NCI-H1105 (cell line): ENCODE results near the gene ACAA2.
"Not testable (repeated sequence)": the region's sequence is repeated elsewhere in the genome, so short reads cannot be mapped to it uniquely, and the experiment has no call there.

Experiments used
- DNase-seq: peaks from one replicate; lab custom pipeline; 2025; lab: John Stamatoyannopoulos, UW

Gene ACAA2

DNA sequence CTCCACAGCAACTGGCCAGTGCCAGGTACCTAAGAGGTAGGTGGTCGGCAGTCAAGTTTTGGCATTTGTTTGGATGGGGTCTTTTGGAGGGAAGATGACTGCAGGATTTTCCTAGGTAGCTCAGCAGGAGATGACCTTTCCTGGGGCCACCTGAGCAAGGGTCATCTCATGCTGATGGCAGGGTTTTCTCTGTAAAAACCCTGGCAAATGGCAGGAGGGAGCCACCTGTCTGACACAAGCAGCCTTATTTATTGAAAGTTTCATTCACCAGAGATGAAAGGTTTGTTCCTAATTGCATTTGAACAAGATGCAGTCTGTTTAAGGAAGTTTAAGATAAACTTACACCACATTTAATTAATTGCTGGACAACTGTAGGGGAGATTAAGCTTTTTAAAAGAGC, 31.6 kb upstream of the ACAA2 start:
- no peak for DNase-seq

DNA sequence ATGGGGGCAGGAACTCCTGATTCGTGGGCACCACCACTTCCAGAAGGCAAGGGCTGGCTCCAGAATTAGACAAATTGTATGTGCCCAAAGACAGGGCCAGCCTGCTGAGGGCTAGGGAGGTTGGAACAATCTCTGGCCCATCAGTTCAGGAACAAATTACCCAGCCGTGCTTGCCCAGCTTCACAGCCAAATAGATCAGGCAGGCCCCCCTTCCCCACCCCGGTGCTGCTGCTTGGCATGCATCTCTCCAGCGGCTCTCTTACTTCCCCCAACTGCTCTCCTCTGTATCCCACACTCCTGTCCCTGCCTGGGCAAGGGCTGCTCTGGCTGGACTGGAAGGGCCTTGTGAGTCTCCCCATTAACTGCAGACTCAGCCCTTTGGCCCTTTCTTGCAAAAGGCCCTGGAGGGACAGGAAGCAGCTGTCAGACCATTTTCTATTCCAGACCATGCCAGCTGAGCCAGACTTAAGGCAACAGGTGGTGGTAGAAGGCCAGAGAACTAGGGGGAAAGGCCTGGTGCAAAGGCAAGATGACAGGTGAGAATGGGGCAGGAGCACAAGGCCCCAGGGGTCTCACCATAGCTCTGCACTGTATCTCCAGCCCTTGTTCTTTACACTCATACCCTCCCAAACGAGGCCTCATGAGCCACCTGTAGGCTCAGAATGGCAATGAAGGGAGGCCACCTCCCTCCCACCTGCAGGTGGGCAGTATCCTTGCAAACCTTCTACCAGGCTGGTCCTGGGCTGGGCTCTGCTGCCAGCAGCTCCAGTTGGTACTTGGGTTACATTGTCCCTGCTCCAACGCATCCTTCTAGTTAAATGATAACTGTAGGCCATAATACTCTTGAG, 30.7 kb upstream of the ACAA2 start:
- no peak for DNase-seq

DNA sequence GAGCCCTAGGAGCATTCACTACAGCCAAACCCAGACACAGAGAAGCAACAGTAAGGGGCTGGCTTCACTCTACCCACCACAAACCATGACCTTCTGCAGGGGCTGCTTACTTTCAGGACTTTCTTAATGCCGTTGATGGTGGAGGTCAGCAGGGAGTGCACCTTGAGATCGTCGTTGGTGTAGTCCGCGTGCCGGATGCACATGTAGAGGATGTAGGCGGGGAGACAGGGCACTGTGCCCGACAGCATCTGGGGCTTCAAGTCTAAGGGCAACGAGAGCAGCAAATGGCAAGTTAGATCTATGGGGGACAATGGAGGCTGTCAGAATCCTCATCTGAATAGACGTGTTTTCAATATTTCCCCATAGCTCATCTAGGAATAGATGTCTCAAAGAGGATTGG, 29.8 kb upstream of the ACAA2 start:
- no peak for DNase-seq

DNA sequence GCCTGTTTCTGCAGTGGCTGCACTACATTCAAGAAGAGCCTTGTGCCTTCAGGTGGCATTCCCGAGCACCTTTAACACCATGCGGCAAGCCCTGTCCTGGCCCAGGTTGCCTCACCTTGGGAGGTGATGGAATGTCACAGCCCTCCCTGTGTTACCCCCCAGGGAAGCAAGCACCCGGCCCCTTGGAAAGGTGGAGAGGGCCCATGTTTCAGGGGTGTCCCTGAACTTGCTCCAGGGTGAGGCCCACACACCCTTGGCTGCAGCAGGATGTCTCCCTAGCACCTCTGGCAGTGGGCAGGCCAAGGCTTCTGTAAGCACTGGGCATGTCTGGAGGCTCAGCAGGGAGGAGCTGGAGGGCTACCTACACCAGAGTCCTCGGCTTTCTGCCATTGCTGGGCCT, 29.3 kb upstream of the ACAA2 start:
- no peak for DNase-seq

DNA sequence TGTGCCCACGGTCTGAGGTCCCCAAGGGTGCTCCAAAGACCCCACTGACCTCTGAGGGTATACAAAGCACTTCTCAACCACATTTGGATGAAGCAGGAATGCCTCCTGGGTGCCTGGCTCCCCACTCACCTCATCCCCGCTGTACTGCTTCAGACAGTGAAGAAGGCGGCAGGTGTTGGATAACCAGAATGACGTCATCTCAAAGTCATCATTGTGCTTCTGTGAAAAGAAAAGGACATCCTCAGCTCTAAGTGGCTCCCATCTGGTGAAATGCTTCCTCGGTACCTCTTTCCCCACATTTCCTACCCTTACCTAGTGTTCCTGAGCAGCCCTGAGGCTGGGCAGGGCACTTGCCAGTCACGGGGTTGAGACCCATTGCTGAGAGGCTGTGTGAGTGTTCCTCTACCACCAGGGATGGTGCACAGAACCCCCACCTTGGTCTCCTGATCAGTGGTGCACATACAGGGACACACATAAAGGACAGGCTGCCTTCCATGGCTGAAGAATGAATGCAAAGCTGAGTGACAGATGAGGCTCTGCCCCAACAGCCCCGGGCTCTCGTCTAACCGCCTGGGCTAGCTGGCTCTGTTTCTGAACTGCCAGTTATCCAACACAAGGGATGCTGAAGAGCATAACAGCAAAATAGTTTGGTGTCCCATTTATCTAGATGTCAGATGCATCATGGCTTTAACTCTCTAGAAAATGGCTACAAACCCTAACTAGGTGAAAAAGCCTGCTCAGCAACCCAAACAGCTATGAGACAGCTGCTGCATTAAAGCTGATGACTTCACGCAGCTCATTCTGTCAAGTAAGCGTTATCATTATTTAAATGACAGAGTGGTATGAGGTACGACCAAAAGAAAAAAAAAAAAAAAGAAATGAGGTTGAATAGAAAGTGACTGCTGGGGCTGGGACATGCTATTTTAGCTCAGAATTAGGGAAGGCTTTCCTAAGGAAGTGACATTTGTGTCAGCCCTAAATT, 28.2 kb upstream of the ACAA2 start:
- DNase-seq = no peak

DNA sequence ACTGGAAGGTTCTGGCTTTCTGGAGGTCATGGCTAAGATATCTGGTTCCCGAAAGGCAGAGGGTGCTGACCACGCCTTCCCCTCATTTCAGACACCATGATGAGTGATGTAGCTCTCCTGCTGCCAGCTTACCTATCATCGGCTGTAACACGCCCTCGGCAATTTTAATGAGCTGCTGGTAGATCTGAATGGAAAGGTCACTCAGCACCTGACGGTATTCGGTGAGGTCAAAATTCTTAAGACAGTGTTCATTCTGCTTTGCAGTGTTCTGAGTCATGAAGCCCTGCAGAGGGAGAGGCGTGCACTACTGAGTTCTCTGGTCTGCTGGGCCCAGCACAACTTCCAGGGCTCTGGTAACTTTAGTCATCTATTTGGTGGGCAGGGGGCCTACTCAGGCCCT, 25.7 kb upstream of the ACAA2 start:
- no peak for DNase-seq

DNA sequence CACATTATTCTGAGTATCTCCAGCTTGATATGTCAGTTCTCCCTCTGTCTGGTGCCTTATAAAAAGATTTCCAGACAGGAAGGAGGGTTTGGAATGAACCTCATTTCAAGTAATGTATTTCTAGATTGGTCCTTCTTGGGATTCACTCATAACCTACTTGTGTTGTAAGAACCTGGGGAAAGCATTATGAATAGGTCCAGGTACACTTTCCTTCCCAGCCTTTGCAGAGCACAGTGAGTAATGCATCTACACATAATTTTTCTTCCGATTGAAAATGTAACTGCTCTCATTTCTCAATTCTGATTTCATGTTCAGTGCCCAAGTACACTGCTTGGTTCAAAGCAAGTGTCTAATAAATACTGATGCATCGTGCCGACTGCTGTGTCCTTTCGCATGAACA, 25.0 kb upstream of the ACAA2 start:
- no peak for DNase-seq

DNA sequence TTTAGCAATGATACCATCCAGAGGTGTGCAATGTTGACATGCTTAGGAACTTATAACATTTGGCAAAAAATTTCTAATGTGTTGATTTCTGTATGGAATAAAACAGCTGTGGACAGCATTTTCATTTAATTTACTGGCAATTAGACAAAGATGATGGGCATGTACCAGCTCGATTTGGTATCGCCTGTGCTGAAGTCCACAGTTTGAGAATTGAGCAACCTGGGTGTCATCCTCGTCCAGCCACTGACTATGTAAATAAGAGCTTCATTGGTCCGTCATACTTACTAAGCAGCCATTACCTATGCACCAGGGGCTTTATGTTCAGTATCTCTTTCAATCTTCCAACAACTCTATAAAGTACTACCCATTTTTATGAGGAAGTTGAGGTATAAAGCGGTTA, 24.6 kb upstream of the ACAA2 start:
- DNase-seq = no peak

DNA sequence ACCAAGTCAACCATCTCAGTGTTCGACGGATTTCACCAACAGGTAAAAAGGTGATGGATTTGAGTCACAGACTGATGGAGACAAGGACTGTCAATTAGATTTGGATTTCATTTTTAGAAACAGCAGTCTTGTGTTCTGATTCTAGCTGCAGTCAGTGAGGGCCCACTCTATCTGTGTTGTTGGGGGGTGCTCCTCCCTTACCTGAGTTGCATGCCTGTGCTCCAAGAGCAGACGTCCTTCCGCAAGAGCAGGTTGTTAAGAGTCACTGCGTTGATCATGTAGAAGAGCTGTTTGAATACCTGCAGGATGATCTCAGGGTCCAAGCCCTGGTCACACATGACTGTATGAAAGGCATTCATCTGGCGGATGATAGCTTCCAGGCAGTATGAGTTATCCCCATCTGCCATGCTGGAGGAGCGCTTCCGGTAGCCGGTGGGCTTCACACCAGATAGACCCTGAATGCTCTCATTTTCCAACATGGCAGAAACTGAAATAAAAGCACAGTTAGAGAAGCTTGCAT, 24.0 kb upstream of the ACAA2 start:
- DNase-seq = not testable (repeated sequence)

DNA sequence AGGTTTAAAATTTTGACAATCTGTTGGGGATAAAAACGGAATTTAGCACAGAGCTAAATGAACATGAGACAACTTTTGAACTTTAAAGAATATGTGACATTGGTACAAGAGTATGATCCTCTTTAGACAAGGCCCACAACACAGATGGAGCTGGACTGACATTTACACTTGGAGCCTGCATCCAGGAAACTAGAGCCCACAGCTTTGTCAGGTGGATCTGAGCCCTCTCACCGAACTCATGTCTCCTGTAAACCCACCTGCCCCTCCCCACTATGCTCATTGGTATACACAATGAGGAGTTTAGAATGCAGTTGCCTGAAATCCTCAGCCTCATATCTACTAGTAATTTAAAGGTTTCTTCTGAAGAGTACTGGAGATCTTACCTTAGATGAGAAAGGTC, 22.1 kb upstream of the ACAA2 start:
- DNase-seq = no peak

DNA sequence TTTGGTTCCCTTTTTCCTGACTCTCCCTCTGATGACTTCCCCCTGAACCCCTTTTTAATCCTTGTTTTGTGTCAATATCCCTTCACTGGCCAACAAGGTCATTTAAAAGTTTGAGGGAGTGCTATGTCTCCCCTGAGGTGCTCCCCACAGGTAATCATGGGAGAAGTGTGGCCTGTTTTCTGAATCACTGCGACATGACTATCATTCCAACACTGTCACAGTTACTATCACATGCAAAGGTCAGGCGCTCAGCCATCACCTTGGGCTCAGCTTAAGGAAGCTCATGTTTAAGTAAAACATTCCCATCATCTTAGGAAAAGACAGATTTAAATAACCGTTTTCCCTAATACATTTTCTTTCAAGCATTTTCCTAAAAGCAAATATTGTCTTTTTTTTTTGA, 20.9 kb upstream of the ACAA2 start:
- no peak for DNase-seq

DNA sequence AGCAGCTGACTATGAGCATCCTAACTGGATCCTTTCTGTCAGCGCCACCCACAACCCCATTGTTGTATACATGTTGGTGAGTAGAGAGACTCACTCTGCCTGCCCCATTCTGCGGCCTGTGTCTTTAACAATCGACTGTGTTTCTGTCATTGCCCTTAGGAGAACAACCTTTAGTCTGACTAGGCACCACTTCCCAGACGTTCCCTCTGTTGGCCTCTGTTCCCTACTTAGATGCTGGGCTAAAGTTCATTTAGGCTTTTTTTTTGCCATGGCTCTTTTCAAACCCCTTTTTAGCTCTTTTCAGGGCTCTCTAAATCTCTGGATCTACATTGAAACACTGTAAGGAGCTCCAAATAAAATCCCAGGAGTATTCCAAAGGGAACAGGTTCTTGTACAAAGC, 20.5 kb upstream of the ACAA2 start:
- no peak for DNase-seq

DNA sequence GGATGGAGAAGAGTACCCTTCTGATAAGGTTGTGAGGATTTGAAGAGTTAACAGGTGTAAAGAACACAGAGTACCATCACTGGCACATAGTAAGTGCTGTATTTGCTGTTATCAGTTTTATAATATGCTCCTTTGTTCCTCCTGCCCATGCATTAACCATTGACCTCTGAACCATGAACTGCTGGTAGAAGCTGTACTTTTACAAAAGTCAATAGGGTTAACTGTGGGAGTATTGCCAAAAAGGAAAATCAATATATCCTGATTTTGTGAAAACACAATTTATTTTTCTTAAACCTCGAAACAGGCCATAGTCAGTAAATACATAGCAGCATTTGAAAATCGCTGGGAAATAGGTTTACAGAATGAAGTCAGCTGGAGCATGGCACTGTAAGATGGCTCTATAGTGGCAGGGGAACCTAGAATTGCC, 18.9 kb upstream of the ACAA2 start:
- DNase-seq = no peak

DNA sequence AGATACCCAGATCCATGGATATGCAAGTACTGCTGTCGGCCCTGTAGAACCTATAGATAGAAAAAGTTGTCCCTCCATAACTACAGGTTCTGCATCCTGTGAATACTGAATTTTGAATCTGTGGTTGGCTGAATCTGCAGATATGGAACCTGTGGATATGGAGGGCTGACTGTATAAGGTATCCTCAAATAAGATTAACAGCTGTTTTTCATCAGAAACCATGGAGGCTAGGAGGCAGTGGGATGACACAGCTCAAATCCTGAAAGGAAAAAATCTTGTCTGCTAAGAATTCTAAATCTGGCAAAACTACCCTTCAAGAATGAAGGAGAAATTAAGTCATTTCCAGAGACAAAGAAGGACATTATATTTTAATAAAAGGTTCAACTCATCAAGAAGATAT, 14.7 kb upstream of the ACAA2 start:
- DNase-seq = no peak

DNA sequence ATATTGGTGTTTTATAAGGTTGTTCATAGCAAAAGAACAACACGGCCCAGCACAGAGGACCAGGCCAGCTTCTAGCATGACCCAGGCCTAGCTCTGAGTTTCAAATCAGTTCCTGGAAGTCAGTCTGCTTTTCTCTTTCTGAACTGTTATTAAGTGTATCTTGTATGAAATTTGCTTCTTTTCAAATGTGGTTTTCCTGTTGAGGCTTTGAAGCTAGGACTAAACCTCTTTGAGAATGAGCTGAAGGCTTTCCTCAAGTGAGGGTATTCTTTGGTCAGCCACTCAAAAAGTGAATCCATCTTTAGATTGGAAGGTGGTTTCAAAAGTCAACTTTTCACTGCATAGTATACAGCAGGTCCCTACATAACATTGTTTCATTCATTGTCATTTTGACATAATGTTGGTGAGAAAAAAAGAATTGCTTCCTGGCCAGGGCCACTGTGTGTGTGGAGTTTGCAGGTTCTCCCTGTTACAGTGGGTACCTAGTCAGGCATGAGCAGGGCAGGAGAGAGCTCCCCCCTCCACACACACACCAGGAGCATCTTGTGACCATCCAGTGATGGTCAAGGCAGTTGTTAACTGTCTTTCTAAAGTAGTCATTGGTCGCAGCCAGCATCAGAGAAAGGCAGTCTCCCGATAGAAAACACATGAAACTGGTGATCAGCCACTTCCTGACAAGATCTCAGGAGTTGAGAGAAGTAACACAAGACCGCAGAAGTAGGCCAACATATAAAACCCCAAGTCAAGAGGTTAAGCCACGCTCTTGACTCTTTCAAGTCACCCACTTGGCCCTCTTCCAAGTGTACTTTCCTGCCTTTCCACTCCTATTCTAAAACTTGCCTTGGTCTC, 6.7 kb upstream of the ACAA2 start:
- no peak for DNase-seq

DNA sequence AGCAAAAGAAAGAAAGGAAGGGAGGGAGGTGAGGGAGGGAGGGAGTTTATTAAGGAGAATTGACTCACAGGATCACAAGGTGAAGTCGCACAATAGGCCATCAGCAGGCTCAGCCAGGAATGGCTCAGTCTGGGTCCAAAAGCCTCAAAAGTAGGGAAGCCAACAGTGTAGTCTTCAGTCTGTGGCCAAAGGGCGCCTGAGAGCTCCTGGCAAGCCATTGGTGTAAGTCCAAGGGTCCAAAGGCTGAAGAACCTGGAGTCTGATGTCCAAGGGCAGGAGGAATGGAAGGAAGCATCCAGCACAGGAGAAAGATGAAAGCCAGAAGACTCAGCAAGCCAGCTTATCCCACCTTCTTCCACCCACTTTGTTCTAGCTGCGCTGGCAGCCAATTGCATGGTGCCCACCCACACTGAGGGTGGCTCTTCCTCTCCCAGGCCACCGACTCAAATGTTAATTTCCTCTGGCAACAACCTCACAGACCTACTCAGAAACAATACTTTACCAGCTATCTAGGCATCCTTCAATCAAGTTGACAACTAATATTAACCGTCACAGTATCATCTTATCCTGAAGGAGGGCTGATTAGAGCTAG, 5.8 kb upstream of the ACAA2 start:
- DNase-seq = no peak

DNA sequence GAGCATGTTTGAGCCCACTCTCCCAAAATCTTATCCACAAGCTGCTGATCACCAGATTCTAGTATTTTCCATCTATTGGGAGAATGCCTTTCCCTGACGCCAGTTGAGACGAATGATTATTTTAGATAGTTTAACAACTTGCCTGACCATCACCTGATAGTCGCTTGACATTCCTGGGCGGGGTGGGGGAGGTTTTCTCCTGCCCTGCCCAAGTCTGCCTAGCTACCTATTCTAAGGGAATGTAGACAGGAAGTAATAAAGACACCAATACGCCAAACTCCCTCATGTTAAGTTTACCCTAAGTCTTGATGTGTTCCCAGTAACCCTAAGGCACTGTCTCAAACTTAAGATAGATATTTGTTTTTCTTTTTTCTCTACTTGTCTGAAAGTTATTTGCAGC, 4.6 kb upstream of the ACAA2 start:
- no peak for DNase-seq

DNA sequence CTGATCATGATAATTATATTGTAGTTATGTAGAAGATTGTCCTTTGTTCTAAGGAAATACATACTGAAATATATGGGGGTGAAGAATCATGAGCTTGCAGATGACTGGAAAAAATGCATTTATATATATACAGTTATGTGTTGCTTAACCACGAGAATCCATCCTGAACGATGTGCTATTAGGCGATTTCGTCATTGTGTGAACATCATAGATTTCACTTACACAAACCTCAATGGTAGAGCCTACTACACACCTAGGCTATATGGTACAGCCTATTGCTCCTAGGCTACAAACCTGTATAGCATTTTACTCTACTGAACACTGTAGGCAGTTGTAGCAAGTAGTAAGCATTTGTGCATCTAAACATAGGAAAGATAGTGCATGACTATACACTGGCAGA, 2.6 kb upstream of the ACAA2 start:
- DNase-seq = no peak

DNA sequence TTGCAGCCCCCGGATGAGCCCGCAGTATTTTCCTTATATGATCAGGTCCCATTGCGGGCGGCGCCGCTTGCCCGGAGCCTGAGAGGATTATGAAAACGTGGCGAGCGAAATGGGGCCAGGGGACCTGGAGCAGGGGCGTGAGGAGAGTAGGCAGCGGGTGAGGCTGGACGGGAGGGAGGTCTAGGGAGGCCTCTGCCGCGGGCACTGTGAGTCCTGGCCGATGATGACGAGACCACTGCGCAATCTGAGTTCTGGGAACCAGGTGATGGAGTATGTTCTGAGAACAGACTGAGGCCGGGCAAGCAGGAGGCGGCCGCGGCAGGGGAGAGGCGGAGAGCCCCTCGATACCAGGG, 790 bp upstream of the ACAA2 start:
- DNase-seq = peak; percentile 51

DNA sequence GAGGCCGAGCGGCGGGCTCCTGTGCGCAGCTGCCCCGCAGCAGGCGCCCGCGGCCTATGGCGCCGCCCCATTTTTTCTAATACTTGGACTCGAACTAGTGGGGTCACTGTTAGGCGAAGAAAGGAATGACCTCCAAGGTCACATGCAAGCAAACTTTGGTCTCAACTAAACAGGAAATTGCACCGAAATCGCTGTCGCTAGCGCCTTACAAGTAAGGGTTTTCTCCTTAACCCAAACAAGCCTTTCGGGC, 339 bp downstream of the ACAA2 start:
- peak; percentile 54 for DNase-seq

DNA sequence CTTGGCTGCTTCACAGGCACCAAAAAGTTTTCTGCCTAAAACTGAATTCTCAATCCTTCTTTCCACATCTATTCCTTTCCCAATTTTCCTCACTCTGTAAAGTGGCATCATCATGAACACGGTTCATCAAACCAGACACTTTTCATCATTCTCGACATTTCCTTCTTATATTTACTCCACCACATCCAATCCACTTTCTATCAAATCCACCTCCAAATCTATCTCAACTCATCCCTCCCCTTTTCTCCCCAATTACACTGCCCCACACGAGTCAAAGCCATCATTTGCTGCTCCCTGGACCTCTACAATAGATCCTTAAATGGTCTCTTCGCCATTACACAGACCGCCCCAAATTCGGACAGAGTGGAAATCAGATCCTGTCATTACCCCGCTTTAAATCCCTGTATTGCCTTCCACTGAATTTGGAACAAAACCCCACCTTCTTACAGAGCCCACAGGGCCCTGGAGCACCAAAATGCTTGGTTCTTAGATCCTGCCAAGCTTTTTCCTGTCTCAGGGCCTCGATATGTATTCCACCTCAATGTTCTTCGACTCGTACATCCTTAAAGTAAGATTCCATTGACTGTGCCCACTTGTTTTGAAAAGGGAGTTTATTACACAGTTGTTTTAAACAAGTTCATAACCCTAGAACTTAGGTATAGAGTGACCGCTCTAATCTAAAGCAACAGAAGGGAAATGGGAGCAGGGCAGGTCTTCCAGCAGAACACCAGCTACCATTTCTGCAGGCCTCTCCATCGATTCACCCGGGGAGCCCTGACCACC, 856 bp downstream of the ACAA2 start:
- DNase-seq = no peak
